GM23248 (cell line): ENCODE data around the gene DCLK3.

Experiments
- EZH2 ChIP-seq: fragments of 200-600 bp; sonication (generic); IDR thresholded peaks from 2 replicates; pipeline ENCODE4 v1.6.1; 2018; ENCODE audit warnings: antibody characterized with exemption, mild to moderate bottlenecking; ENCODE audit not compliant: insufficient read depth, poor library complexity, severe bottlenecking
- EZH2phosphoT487 ChIP-seq: fragments of 200-600 bp; sonication (generic); IDR thresholded peaks from 2 replicates; pipeline ENCODE4 v1.6.1; 2018; ENCODE audit warnings: antibody characterized with exemption, moderate library complexity, mild to moderate bottlenecking, low read depth; ENCODE audit not compliant: insufficient read depth

DNA sequence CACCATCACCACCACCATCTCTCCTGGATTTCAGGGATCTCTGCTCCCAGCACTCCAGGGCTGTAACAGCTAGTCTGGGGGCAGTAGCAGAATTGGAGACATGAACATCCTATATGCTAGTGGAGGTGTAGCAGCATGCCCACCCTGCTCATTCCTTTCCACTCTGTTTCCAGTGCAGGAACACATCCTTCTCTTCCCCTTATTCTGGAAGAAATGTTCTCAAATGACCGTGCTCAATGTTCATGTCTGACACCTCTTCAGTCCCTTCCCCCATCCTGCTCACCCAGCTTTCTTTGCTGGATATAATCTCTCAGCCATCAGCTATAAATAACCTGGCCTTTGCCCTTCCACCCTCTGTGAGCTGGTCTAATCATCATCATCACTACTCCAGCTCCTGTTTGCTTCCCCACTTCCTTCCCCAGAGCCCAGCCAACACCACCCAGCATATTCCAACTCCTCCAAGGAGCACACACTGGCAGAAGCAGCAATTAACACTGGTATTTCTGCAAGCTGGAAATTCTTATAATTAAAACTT lies 31.1 kb downstream of the DCLK3 start:
- TF ChIP-seq EZH2phosphoT487 (no peak), EZH2 (no peak)
